RCC 7860 (cell line): ENCODE results near the gene TLCD4.
"Not testable (repeated sequence)": the region's sequence is repeated elsewhere in the genome, so short reads cannot be mapped to it uniquely, and the experiment has no call there.

Experiments used
- DNase-seq: peaks from one replicate; pipeline ENCODE4 v3.0.0-alpha.2; 2015; ENCODE audit warnings: low spot score
- FAIRE-seq: peaks from 2 replicates; lab custom pipeline; 2012; peaks lifted over from hg19 to GRCh38; lab: Jason Lieb, UNC

Gene TLCD4

GRCh38 chr1:95140791-95141190, 23.6 kb downstream of the TLCD4 start:
- FAIRE-seq, result no peak
- no peak for DNase-seq

- DNase-seq (no peak), FAIRE-seq (peak; percentile 32)
These were observed 28.3 kb downstream of the TLCD4 start for GRCh38 chr1:95145493-95145892.

- DNase-seq, result no peak
- FAIRE-seq, result peak; percentile 70
These were observed 29.5 kb downstream of the TLCD4 start for GRCh38 chr1:95146637-95147036.

DNA sequence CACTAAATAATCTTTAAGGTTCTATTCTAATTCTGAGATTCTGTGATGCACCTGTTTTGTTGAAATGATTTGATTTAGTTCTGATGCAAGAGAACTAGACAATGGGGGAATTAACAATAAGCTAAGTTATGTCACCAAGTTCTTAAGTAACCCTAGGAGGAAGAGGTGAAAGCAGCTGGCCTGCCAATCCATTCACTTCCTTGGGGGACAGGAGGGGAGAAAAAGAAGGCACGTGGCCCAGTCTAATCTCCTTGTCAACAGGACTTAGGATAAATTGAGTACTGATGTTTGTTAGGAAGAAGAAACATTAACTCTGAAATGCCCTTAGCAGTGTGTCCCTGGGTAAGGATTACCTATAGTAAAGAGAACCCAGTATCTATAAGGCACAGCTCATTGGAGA, 36.9 kb downstream of the TLCD4 start:
- FAIRE-seq (no peak), DNase-seq (no peak)

GRCh38 chr1:95165569-95165968, 48.4 kb downstream of the TLCD4 start:
- not testable (repeated sequence) for FAIRE-seq, DNase-seq
